HG03108 (cell line): Measurements from ENCODE around the gene VAV3.

Experiments
- ATAC-seq: cut with Tn5 transposase; IDR thresholded peaks from one replicate; pipeline ENCODE4 v1.9.1; 2021; ENCODE audit warnings: moderate library complexity; ENCODE audit not compliant: unreplicated experiment

Gene VAV3

GRCh38 chr1:107795441-107795840 lies 169.5 kb downstream of the VAV3 start:
- ATAC-seq: no peak

- no peak for ATAC-seq
These were observed 170.4 kb downstream of the VAV3 start for GRCh38 chr1:107794571-107794970.

- ATAC-seq: no peak
These were observed 171.0 kb downstream of the VAV3 start for GRCh38 chr1:107793896-107794453.

- no peak for ATAC-seq
These were observed 173.6 kb downstream of the VAV3 start for GRCh38 chr1:107791348-107791747.

- no peak for ATAC-seq
These were observed 175.0 kb downstream of the VAV3 start for GRCh38 chr1:107789817-107790524.

- no peak for ATAC-seq
These were observed 176.5 kb downstream of the VAV3 start for GRCh38 chr1:107788206-107789202.

- no peak for ATAC-seq
These were observed 177.7 kb downstream of the VAV3 start for GRCh38 chr1:107787299-107787698.

- ATAC-seq: no peak
These were observed 178.7 kb downstream of the VAV3 start for GRCh38 chr1:107786203-107786845.

- ATAC-seq: no peak
These were observed 179.3 kb downstream of the VAV3 start for GRCh38 chr1:107785496-107786202.

- no peak for ATAC-seq
These were observed 182.6 kb downstream of the VAV3 start for GRCh38 chr1:107782217-107782845.

GRCh38 chr1:107781245-107781644 lies 183.7 kb downstream of the VAV3 start:
- ATAC-seq: no peak

- no peak for ATAC-seq
These were observed 187.3 kb downstream of the VAV3 start for GRCh38 chr1:107777664-107778047.

- ATAC-seq: peak; percentile 93
These were observed 187.9 kb downstream of the VAV3 start for GRCh38 chr1:107776900-107777663.

GRCh38 chr1:107771377-107771776 lies 193.6 kb downstream of the VAV3 start:
- no peak for ATAC-seq

- no peak for ATAC-seq
These were observed 197.8 kb downstream of the VAV3 start for GRCh38 chr1:107767156-107767582.

GRCh38 chr1:107766533-107766932 lies 198.4 kb downstream of the VAV3 start:
- ATAC-seq: no peak

GRCh38 chr1:107762751-107763390 lies 202.1 kb downstream of the VAV3 start:
- no peak for ATAC-seq

GRCh38 chr1:107760065-107760464 lies 204.9 kb downstream of the VAV3 start:
- no peak for ATAC-seq
